Stimulated activated CD8-positive, alpha-beta memory T cell treated with anti-CD3 and anti-CD28 coated beads, Interleukin-15, amount 100 ng/mL, for 1 hour (primary cell): Measurements from ENCODE around the gene CTBP2.

ENCODE experiments used
- DNase-seq: peaks from one replicate; pipeline ENCODE4 v3.0.0-alpha.2; 2020; ENCODE audit warnings: low read depth

The CTBP2 gene

DNA sequence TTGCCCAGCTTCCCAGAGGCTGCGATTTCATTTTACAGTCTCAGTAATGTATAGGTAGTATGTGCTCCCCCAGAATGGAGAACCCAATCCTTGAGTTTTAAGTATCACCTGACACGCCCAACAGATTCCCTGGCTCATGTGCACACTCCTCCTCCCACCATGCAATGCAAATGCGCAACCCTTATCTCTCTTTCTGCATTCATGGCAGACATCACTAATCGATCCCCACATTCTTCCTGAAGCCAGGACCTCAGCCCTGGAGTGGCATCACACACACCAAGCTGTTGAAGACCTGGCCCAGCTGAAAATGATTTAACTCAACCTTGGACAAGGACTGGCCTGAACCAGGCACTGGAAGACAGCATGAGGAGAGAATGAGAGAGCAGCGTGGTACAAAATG lies 150.0 kb downstream of the CTBP2 start:
- no peak for DNase-seq

DNA sequence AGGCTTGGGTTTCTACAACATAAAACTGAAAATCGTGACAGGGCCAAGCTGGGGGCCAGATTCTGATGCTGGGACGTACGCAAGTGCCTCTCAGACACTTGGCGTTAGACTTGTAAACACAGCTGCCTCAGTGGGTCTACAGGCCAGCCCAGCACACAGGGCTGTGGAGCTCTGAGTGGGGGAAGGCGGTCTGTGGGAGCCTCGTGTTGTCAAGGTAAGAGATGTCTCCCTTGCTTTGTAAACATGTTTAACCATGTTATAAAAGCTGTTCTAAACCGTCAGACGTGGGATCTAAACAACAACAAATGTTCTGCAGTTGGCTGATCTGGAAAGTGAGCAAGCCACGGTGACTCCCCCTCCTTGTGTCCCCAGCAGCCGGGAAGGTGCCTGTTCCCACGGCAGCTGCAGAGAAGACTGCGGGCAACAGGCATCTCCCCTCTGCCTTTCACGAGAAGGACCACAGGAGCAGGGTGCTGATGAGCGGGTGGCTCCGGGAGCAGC lies 150.7 kb downstream of the CTBP2 start:
- no peak for DNase-seq

DNA sequence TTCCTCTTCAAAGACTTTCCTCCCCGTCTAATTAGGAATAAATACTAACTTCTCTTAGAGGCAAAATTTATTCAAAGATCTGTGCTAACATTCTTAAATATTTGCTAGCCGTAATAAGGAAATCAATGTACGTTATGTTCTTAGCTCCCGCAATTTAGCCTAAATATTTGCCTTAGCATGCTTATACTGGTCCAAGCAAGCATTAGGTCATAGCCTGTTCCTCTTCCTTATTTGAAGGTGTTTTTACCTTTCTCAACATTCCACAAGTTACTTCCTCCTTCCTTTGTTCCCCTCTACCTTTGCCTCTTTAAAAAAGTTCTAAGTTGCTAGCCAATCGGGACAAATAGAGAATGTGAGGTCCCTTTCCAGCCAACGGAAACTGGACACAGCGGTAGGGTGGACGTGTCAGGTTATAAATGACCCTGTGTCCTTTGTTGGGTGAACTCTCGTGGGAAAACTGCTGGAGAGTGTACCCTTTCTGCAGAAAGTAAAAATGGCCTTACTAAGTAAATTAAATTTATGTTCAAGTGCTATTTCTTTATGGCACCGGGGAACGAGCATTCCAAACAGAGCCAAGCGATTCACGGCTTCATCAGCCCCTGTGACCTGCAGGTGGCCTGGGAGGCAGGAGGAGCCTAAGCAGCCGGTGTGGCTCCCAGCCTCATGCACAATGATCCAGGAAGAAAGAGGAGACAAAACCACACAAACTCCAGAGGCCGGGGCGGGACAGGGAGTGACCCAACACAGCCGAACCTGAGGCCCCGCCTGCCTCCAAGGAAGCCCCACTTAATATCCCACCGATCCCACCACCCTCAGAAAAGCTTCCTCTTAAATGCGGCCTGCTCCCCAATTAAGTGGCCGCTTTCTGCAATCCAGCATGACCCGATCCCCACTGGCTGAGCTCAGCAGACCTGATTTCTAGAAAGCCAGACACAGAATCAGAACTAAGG lies 151.4 kb downstream of the CTBP2 start:
- no peak for DNase-seq

DNA sequence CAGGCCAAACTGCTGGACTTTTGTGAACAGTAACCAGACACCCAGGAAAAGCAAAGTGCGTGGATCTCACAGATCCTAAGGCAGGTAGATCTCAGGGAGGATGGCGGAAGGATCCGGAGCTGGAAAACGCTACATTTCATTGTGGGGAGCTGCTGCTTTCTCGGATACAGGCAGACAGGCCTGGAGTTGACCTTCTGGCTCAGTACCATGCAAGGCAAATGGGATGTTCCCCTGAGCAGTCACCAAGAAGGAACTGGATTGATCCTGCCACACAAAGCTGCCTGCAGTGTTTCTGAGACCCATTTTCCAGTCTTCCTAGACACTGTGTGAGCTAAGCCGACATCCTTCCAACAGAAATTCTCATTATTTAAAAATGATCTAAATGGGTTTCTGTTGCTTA lies 152.9 kb downstream of the CTBP2 start:
- no peak for DNase-seq

DNA sequence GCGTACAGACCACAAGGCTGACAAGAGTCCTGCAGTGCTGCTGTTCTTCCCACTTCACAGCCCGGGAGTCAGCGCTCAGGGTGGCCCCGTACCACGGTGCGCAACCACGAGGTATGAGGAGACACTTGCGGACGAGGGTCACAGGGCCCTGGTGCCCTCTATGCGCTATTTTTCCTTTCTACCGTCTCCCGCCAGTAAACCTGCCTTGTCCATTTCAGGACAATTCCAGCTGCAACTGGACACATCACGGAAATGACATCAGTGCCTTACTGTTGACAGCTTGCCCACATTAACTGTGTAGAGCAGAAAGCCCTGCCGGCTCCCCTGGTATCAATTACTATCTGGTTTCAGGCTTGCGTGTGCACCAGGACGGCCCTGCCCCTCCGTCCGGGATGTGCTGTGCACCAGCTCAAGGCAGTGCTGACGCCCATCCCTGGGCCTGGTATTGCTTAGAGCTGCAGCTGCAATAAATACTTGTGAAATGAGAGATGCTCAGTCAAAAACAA lies 153.4 kb downstream of the CTBP2 start:
- DNase-seq = no peak

DNA sequence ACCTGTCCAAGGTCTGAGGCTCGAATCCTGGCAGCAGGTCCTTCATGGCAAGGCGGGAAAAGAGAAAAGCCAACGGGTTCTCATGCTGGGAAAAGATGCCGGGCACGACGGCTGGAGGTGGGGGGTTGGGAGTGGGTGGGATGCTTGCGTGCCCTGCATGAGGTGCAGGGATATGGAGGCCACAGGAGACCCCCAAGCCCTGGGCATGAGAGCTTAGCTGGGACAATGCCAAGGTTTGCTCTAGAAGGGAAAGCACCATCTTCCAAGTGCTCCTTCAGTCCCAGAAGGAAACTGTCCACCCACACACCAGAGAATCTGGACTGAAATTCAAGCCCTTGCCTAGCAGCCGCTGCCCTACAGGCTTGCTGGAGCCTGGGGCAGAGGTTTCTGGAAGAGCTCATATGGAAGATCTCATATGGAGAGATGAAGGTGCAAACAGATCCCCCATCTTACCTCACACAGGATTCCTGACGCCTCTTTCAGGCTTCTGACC lies 154.1 kb downstream of the CTBP2 start:
- DNase-seq = no peak

DNA sequence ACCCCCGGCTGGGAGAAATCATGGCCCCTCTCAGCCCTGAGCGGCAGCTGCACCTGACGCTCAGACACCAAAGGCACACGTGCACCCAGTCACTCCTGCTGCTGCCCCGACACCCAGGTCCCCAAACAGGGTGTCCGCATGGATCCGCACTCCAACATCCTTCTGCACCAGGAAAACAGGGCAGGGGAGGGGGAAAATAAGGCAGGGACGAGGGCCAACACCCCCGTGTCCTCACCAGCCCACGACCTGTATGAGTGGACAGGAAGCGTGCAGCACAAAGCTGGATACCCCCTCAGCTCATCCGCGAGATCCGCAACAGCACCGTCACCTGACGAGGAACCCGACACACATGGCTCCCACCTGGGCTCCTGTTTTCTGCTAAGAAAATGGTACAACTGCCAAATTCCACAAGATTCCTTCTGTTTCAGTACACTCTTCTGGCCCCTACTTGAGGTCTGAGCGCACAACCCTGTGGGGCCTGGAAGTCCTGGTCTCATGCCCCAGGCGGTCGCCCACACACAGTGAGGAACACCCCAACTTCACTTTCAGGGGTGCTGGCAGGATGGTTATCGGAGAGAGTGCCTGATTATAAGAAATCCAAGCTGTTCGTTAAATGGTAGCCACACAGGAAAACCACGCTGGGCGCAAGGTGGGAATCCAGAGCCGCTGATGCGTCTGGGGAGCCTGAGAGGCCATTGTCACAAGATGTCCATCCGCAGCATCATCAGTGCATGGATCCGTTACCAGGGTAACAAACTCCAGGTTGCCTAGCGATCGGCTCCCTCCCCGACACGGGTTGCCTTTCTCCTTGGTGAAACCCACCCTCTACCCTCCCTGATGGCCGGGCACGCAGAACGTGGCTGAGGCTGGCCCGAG lies 154.8 kb downstream of the CTBP2 start:
- no peak for DNase-seq

DNA sequence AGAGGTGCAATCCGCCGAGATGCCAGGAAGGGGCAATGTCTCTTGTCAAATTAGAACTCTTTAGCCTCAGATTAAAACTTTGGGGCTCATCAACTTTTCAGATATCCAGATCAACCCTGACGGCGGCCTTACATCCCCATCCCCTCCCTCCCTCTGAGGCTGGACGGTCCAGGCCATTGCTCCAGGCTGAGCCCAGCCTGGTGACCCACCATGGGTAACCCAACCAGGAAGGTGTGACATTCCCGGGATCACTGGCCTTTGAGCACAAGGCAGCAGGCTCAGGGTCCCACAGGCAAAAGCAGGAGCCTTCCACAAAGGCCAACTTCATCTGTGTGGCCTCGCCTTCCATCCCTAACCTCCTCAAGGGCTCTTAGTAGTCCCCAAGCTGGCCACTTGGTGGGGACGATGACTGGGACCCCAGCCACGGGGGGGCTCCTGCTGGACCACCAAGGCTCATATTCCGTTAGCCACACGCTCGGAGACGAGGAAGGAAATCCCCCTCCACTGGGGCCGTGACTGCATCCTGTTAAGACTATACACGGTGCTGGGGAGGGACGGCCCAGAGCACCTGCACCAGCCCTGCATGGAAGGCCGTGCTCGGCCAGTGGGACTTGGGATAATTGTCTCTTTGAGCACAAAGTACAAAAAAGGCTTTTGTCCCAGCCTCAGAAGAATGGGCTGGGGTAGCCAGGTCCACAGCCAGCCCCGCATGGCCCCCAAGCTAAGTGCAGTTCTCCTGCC lies 155.6 kb downstream of the CTBP2 start:
- DNase-seq = no peak

DNA sequence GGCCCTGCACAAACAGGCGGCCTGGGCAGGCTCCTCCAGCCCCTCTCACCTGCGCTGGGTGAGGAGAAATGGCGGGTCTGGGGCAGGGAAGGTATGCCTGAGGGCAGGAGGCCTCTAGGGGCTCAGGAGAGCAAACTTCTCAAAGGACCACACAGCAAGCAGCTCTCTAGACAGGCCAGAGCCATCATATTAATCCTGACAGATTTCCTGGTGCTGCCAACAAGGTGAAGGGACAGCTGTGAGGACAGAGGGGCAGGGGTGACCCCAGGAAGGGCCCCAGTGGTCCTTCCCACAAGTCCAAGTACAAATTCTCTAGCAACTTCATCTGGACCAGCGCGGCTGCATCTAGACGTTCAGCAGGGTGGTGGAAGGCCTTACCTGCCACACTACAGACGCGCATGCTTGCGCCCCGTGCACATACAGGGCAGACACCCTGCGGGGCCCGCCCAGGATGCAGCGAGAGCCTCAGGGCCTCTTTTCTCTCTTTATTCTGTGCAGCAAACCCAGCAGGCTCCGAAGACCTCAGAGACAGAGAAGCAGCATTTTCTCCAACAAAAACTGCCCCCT lies 156.4 kb downstream of the CTBP2 start:
- no peak for DNase-seq

DNA sequence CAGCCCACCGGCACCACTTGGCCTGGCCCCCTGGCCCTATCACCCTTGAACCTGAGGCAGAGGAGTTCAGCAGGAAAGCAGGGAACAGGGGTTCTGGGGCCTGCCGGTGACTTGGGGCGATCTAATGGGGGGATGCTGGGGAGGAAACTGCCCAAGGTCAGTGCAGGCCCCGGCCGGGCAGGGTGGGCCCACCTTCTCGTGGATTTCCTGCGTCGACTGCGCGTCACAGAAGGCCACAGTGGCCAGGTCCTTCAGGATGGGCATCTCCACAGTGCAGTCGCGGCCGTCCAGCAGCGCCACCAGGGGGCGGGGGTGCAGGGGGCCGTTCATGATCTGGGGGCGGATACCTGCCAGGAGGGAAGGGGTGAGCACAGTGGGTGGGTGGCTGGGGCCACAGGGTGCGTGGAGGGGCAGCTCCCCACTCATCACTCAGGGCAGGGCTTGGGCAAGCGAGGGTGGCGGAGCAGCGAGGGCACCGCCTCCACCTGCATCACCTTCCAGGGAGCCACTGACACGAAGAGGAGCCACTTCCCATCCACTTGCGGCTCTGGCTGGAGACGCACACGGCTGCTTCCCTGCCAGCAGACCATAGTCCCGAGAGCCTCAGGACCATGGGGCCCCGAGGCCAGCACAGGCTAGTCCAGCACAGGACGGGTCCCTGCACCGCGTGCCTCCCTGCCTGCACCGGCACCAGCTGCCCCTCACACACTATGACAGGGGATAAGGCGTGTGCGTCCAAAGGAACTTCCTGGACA lies 157.0 kb downstream of the CTBP2 start:
- DNase-seq = no peak

DNA sequence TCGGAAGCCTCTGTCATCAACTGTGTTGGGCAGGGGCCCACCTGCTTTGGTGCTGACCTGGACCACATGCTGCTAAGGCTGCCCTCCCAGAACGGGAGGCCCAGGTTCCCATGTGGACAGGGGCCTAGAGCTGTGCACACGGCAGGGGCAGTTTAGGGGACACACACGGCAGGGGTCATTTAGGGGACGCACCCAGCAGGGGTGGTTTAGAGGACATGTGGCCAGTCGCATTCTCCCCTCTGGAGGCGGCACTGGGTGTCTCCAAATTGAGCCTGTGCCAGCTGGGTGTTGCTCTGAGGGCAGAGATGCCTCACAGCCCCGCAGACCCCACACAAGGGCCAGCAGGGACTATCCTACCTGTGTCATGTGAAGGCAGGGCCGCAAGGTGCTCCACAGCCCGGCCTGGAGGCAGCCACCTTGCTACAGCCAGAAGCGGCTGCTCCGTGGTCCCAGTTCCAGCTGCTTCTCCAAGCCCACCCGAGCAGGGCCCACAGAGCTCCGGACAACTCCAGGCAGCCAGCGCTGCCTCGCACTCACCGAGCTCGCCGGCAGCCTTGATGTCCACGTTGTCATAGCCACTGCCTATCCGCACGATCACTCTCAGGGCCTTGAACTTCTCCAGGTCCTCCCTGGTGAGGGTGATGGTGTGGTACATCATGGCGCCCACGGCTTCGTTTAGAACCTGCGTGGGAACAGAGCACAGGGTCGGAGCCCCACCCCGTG lies 157.8 kb downstream of the CTBP2 start:
- no peak for DNase-seq

DNA sequence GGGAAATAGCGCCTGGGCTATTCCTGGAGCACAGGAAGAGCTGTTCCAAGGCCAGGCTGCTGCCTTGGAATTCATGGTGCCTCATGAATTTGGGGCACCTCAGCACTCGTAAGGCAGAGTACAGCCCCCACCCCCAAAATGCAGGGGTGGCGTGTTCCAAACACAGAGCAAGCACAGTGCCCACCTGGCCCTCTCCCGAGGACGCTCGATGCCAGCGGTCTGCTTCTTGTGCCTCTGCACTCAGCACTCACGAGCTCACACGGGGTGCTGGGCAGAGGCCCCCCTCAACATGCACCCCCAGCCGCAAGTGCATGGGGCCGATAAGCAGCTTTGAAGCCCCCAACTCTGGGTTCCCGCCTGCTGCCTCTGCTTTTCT lies 158.3 kb downstream of the CTBP2 start:
- no peak for DNase-seq

DNA sequence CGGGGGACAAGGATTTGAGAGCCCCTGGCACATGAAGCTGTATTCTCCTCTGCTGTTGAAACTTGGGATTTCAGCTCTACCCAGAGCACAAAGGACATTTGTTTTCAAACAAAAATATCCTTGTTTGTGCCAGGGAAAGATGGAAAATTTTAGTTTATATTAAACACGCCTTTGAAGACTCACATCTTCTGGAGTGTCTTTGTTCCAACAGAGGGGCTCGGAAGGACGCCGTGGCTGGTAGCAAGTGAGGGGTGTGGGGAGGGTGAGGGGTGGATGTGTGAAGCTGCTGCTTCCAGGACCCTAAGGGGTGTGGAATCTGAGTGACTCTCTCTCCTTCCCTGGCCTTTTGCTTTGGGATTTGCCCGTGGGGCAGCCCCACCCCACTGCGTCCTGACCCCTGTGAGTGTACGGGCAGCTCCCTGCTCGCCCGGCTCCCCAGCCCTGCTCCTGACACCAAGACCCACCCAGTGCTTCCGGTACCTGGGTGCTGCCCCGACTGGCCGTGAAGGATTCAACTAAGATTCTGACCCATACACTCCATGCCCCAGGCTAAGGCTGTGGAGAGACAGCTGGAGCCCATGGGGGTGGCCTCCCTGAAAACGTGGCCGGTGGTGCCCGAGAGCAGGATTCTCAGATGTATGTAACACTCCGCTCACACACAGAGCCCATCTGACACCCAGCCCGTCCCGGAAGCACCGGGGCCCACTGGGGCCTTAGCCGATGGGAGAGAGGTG lies 158.9 kb downstream of the CTBP2 start:
- no peak for DNase-seq

DNA sequence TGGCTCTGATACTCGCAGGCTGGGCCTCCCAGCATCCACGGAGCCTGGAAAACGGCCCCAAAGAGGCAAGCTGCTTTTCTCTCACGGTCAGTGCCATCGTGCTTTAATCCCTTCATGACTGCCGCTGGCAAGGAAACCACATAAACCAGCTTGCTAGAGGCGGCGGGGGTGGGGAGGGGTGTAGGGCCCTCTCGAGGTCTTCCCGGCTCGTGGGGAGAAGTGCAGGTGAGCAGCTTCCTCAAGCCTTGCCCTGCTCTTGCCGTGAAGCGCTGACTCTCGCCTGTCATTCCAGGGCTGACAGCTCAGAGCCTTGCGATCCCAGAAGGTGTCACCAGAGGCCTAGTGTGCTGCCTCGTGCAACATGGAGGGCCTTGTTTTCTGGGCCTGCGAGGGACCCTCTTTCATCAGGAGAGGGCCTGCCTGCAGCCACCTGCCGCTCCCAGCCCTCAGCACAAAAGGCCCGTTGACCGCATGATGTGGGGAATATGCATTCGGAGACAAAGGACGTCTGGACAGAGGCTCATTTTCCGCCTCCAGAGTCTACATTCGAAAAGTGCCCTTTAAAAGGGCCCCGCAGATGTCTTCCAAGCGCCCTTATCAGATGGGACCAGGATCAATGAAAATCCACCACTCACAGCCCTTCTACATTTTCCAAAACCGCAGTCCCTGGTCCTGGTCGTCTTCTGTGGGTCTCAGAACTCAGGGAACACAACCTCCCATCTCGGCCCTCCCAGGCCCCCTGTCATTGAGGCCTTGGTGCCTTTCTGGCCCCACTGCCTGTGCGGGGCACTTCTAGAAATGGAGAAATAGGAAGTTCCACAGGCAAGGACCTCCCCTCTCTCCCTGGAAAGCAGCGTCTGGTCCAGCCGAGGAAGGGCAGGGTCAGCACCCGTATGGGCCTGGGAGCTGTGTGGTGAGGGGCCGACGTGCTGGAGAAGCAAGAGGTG lies 159.7 kb downstream of the CTBP2 start:
- DNase-seq = no peak

DNA sequence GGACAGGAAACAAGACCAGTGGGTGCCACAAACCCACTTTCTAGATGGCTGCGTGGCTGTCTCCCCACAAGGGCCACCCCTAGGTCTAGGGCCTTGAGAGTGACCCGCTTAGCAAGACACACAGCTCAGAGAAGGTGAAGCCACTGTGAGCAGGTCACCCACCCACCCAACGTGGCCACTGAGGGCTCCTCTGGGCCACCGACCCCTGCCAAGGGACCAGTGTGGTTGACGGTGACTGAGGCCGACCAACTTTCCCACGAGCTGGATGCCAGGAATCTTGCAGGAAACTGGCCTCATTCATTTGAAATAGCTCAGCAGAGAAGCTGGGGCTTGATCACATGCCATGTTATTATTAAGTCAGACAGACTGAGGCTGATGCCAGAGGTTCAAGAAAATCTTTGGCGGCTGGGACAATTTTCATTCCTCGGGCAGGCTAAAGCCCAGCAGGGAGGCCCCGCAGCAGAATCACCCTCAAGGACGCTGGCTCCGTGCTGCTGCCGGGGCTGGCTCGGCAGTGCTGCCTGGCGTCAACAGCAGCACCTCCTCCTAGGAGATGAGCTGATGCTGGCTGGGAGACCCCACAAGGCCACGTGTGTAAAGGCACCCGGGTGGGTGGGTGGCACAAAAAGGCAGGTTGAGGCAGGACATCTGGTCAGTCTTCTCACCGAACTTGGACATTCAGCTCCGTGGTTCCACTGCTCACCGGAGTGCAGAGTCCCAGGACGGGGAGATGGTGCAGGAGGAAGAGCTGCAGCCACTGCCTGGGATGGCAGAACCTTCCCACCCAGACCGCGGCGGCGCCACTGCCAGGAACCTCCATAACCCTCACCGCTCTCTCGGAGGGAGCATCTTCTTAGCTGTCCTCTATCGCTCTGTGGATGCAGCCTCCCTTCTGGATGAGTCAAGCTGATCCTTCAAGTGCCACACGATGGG lies 160.7 kb downstream of the CTBP2 start:
- DNase-seq = no peak

DNA sequence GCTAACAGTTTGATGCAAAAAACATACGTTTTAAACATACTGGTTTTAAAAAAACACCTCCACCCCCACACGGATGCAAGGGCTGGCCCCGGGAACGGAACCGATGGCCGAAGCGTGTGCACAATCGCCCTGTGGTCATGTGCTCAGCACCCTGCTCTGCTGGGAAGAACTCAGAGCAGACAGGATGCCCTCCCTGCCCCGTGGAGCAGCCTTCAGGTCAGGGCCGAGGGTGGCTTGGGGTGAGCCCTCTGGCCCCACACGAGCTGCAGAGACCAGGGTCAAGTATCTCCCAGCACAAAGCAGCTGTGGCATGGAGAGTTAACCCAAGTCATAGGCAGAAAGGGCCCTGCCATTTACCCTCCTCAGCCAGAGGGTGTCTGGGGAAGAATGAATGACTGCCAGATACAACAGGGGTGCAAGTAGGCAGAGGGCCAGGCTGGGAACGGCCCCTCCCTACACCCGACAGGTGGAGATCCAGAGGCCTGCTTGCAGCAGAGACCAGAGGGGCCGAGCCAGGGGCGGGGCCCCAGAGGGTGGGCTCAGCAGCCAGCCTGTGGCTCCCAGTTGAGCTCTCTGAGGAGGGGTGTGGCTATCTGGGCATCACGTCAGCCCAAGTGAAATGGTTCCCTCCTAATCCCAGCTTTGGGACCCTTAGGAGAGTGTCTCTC lies 161.6 kb downstream of the CTBP2 start:
- DNase-seq = no peak
